Thoracic aorta endothelial cell (primary cell): ENCODE measurements around the gene UBE2N. TPM values are rescaled to one million over a fixed set of nuclear protein-coding genes. Genes with fewer than 3 reads are reported as not detected.

Experiments used
- small RNA-seq: library from RNA; depleted of rRNA; stranded (forward); fragments of <200 nt; gene quantifications from one replicate; pipeline ENCODE3, GENCODE V24; 2012
- total RNA-seq: library from RNA; depleted of rRNA; stranded (reverse); fragments of >200 nt; gene quantifications from 2 replicates; pipeline ENCODE4 v1.2.3, GENCODE V29; 2012

The UBE2N gene, protein sequence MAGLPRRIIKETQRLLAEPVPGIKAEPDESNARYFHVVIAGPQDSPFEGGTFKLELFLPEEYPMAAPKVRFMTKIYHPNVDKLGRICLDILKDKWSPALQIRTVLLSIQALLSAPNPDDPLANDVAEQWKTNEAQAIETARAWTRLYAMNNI
- 134 and 143 TPM in 2 replicates for total RNA-seq

GRCh38 chr12:93441617-93442410, at the start of gene UBE2N:
UBE2N (minus strand) TSS chr12:93441947; CDS start chr12:93441884, 63 bp downstream.

GRCh38 chr12:93467351-93468007, 25.7 kb upstream of the UBE2N start, which contains the start of gene MRPL42:
MRPL42 (plus strand) TSS chr12:93467514; CDS start chr12:93469286, 1,772 bp downstream.

DNA sequence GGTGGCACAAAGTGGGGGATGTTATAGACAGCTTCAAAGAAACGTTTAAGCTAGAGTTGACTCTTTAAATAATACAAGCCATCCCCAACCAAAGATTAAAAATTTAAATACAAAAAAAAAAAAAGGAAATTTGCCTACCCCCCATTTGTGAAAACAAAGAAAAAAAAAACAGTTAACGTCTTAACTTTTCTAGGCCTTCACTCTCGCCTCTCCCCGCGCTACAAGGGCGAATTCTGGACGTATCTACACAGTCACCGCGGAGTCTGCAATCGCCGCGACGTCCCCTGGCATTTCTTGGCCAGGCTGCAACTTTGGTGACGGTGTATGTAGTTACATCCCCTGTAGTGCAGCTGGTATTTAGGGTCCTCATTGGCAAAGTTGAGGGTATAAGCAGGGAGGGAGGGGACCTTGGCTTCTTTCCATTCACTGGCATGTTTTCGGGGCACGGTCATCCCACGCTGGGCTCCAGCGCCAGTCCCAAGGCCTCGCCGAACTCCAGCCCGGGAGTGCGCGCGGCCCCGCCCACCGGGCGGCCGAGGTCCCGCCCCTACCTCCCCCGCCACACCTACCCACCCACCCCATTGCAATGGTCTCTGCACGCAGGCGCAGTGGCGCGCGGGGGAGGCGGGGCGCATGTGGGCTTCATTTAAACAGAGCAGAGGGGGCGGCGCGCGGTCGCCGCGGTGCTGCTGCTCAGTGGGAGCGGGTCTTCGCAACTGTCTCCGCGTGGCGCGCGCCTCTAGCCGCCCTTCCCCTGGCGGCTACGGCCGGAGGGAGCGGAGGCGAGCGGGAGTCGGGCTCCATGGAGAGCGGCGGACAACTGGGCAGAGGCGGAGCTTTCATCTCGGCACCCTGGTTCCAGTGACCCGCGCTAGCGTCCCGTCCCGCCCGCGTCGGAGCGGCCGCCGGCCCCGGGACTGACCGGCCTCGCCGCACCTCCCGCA, 64.2 kb downstream of the UBE2N start, which contains the start of gene NUDT4:
TSS of gene NUDT4 (plus strand) at position 674 of the 944 bp plus-strand sequence. CDS start 398 bp downstream, outside the sequence.

Small RNA genes within 50 kb of the gene (small RNA-seq; reads per million reads assigned to genes)
- gene RF00019 = not detected

Other genes starting within 250 kb of the UBE2N start
- 212 and 278 TPM in 2 replicates for gene NUDT4, start 64.0 kb downstream of the UBE2N start, total RNA-seq
- gene MRPL42, start 25.6 kb upstream of the UBE2N start, total RNA-seq = 87.1 and 108 TPM in 2 replicates
- gene SOCS2, start 130.7 kb upstream of the UBE2N start, total RNA-seq = 1.7 and 8.3 TPM in 2 replicates
- 12.9 and 13.1 TPM in 2 replicates for gene CRADD, start 235.4 kb upstream of the UBE2N start, total RNA-seq